HepG2 (cell line): ENCODE measurements around the gene CSMD2. TPM values are rescaled to one million over a fixed set of nuclear protein-coding genes. Genes with fewer than 3 reads are reported as not detected.

Experiments
- ATAC-seq: fragments of 200-7000 bp; cut with Tn5 transposase; 3 replicates; pipeline ENCODE4 v1.9.1; 2020; ENCODE audit warnings: mild to moderate bottlenecking, moderate library complexity
- BruUV-seq: library from RNA; stranded (reverse); fragments of 400-500 nt; replicated peaks from 2 replicates; lab custom pipeline; 2021; lab: Mats Ljungman, UMichigan
- CTCF ChIA-PET: fragments of 300-600 bp; formaldehyde crosslinking; extraction: SDS; loops from one replicate; lab custom pipeline; 2021; ENCODE audit warnings: low total read pairs, inconsistent platforms, low intra/inter-chr PET ratio; lab: Yijun Ruan, JAX
- POLR2A ChIA-PET: fragments of 350-600 bp; sonication (Branson Sonifier 250); formaldehyde crosslinking; loops from one replicate; lab custom pipeline; 2020; ENCODE audit warnings: antibody characterized with exemption, inconsistent platforms; lab: Yijun Ruan, JAX
- DNase-seq: peaks from one replicate; pipeline ENCODE4 v3.0.0-alpha.2; 2015; ENCODE audit warnings: low spot score
- FAIRE-seq: peaks from 3 replicates; lab custom pipeline; 2011; peaks lifted over from hg19 to GRCh38; lab: Jason Lieb, UNC
- H2AFZ ChIP-seq: one replicate; pipeline ENCODE4 v1.6.1; 2011; ENCODE audit warnings: low read length, inconsistent platforms
- H3K27ac ChIP-seq: fragments of 300-600 bp; 3 replicates; pipeline ENCODE4 v1.8.0; 2011; ENCODE audit warnings: mixed run types, mild to moderate bottlenecking, mixed read lengths, low read length, inconsistent platforms; ENCODE audit not compliant: insufficient read depth; ENCODE audit errors: extremely low read length
- H3K27me3 ChIP-seq, 2 experiments: fragments of 200-600 bp in 1 of 2; 2 replicates in 1 of 2; 3 replicates in 1 of 2; pipeline versions ENCODE4 v1.6.0 to v1.8.0; 2011; ENCODE audit warnings: low read length in 2 of 2, mild to moderate bottlenecking in 2 of 2, moderate library complexity in 2 of 2, inconsistent platforms in 1 of 2; ENCODE audit not compliant: insufficient read depth in 2 of 2, control insufficient read depth in 1 of 2
- H3K36me3 ChIP-seq, 2 experiments: fragments of 200-600 bp in 1 of 2; replicated peaks in 1 of 2; 2 replicates in 1 of 2; 3 replicates in 1 of 2; pipeline versions ENCODE4 v1.5.1 to v1.8.0; 2011; ENCODE audit warnings: low read length in 2 of 2, inconsistent platforms in 1 of 2; ENCODE audit not compliant: insufficient read depth in 2 of 2, control insufficient read depth in 1 of 2
- H3K4me1 ChIP-seq: 2 replicates; pipeline ENCODE4 v1.5.1; 2012; ENCODE audit warnings: low read length, inconsistent platforms; ENCODE audit not compliant: insufficient read depth
- H3K4me2 ChIP-seq: 2 replicates; pipeline ENCODE4 v1.6.0; 2011; ENCODE audit warnings: low read depth, low read length, inconsistent platforms
- H3K4me3 ChIP-seq, 3 experiments: fragments of 200-600 bp in 1 of 3; sonication (generic), shearing (Covaris generic) in 1 of 3; replicated peaks in 1 of 3; 2 replicates each; pipeline ENCODE4 v1.5.1; 2011 to 2016; ENCODE audit warnings: low read length in 3 of 3, inconsistent platforms in 2 of 3, low read depth in 2 of 3, mild to moderate bottlenecking in 2 of 3, control low read depth in 1 of 3, mixed read lengths in 1 of 3; ENCODE audit not compliant: insufficient read depth in 1 of 3
- H3K79me2 ChIP-seq: one replicate; pipeline ENCODE4 v1.6.1; 2011; ENCODE audit warnings: low read length, inconsistent platforms; ENCODE audit not compliant: insufficient read depth
- H3K9ac ChIP-seq: 2 replicates; pipeline ENCODE4 v1.6.0; 2011; ENCODE audit warnings: mild to moderate bottlenecking, low read depth, low read length, inconsistent platforms; ENCODE audit not compliant: insufficient read depth
- H3K9me3 ChIP-seq: 2 replicates; pipeline ENCODE4 v1.5.1; 2012; ENCODE audit warnings: mild to moderate bottlenecking, low read length
- H4K20me1 ChIP-seq: 2 replicates; pipeline ENCODE4 v1.6.0; 2011; ENCODE audit warnings: inconsistent platforms, mild to moderate bottlenecking, low read length, moderate library complexity; ENCODE audit not compliant: insufficient read depth
- CHD4 ChIP-seq: fragments of 200-600 bp; sonication (generic); IDR thresholded peaks from 2 replicates; pipeline ENCODE4 v1.7.0; 2017; ENCODE audit warnings: mild to moderate bottlenecking, low read length, borderline replicate concordance
- EEA1 ChIP-seq: sonication (generic); formaldehyde crosslinking; IDR thresholded peaks from 2 replicates; pipeline ENCODE4 v1.5.1; 2020; ENCODE audit warnings: mild to moderate bottlenecking, missing genetic modification reagents, borderline replicate concordance
- KDM6A ChIP-seq: IDR thresholded peaks from 2 replicates; pipeline ENCODE4 v1.6.1; 2016; ENCODE audit warnings: low read depth
- KLF12 ChIP-seq: sonication (generic); formaldehyde crosslinking; IDR thresholded peaks from 2 replicates; pipeline ENCODE4 v1.4.0; 2020; ENCODE audit warnings: missing genetic modification reagents, borderline replicate concordance
- MAFF ChIP-seq: IDR thresholded peaks from 2 replicates; pipeline ENCODE4 v1.6.1; 2011; ENCODE audit warnings: low read depth, low read length, improper control_type of control experiment
- MAFK ChIP-seq, 2 experiments: IDR thresholded peaks in 1 of 2; conservative IDR thresholded peaks in 1 of 2; 2 replicates each; pipeline ENCODE4 v1.6.1; 2011; ENCODE audit warnings: improper control_type of control experiment in 2 of 2, low read length in 2 of 2
- MXI1 ChIP-seq: IDR thresholded peaks from 3 replicates; pipeline ENCODE4 v1.6.1; 2012; ENCODE audit warnings: low read depth, low read length, inconsistent platforms, borderline replicate concordance
- NBN ChIP-seq: fragments of 450-650 bp; conservative IDR thresholded peaks from 2 replicates; pipeline ENCODE4 v1.6.1; 2017
- PTBP1 ChIP-seq: fragments of 200-400 bp; formaldehyde crosslinking; IDR thresholded peaks from 2 replicates; pipeline ENCODE4 v1.6.1; 2018; ENCODE audit warnings: low read length, low read depth; ENCODE audit not compliant: poor library complexity, severe bottlenecking
- REL ChIP-seq: sonication (generic); formaldehyde crosslinking; conservative IDR thresholded peaks from 2 replicates; pipeline ENCODE4 v1.8.0; 2022; ENCODE audit warnings: mild to moderate bottlenecking, missing genetic modification reagents, moderate library complexity
- ZNF235 ChIP-seq: sonication (generic); formaldehyde crosslinking; IDR thresholded peaks from 2 replicates; pipeline ENCODE4 v1.8.1; 2023; ENCODE audit warnings: mild to moderate bottlenecking, missing genetic modification reagents, borderline replicate concordance
- ZNF280B ChIP-seq: sonication (generic); formaldehyde crosslinking; IDR thresholded peaks from 2 replicates; pipeline ENCODE4 v1.5.0; 2020; ENCODE audit warnings: missing genetic modification reagents, mild to moderate bottlenecking, borderline replicate concordance
- ZNF816 ChIP-seq: sonication (generic); formaldehyde crosslinking; IDR thresholded peaks from 2 replicates; pipeline ENCODE4 v1.8.0; 2022; ENCODE audit warnings: missing genetic modification reagents, mild to moderate bottlenecking, borderline replicate concordance
- WGBS: methylation state at CpG from one replicate; pipeline ENCODE4 v1.1.6; 2017; ENCODE audit warnings: low lambda C conversion rate; 5-methylcytosine and 5-hydroxymethylcytosine counted together
- in situ Hi-C: cut with HindIII; loops from 2 replicates; pipeline ENCODE4 v1.10.0; 2017; ENCODE audit warnings: low pct_unique_long_range_greater_than_20kb; ENCODE audit not compliant: extremely low pct_ligation_motif_present
- intact Hi-C: fragments of 100-400 bp; cut with micrococcal nuclease; formaldehyde crosslinking; loops from one replicate; pipeline ENCODE4 v1.10.0; 2022; ENCODE audit not compliant: unreplicated experiment
- polyA plus RNA-seq, 8 experiments: library from polyadenylated mRNA; depleted of rRNA in 3 of 8; stranded (reverse) in 7 of 8; unstranded in 1 of 8; fragments of >200 nt; fragmentation: Illumina TruSeq in 4 of 8; extraction: Trizol in 4 of 8; gene quantifications; 2 replicates each; pipeline versions ENCODE4 v1.2.1 to v1.2.3, GENCODE V29; 2011 to 2016; ENCODE audit warnings: low read depth in 4 of 8, missing spikeins in 1 of 8, mixed read lengths in 1 of 8; ENCODE audit not compliant: insufficient read depth in 1 of 8
- total RNA-seq, 5 experiments: library from RNA; depleted of rRNA; stranded (reverse); fragments of >200 nt; fragmentation: Illumina TruSeq; extraction: Trizol; gene quantifications; 2 replicates each; pipeline ENCODE4 v1.2.3, GENCODE V29; 2016; ENCODE audit warnings: low read depth in 1 of 5
- TF ChIP-seq, protein P1 (sequence below): sonication (generic); formaldehyde crosslinking; IDR thresholded peaks from 2 replicates; pipeline ENCODE4 v1.5.1; 2020; ENCODE audit warnings: missing genetic modification reagents, mild to moderate bottlenecking, borderline replicate concordance
- TF ChIP-seq, protein P2 (sequence below): sonication (generic); formaldehyde crosslinking; IDR thresholded peaks from 2 replicates; pipeline ENCODE4 v1.5.1; 2020; ENCODE audit warnings: missing genetic modification reagents, mild to moderate bottlenecking, borderline replicate concordance

CSMD2 gene
- total and polyA plus RNA-seq, 2 of the 13 experiments (the other 11 are each of a cell fraction or from before 2014, with no cell fraction given) = not detected

DNA sequence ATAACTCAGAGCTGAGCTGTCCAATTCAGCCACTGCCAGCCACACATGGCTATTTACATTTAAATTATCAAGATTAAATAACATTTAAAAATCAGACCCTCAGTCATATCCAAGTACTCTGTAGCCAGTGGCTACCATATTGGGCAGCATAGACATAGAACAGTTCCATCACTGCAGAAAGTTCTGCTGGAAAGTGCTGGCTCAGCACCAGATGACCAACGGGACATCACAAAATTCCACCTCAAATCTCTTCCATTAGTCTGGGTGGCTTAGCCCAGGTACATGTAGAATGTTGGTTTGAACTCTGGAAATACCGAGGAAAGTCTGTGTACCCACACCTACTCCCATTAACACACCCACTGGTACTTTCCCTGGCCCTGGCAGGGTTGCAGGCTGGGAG lies 563.3 kb downstream of the CSMD2 start:
- no peak overlapping the region for H3K27ac ChIP-seq
- no peak overlapping the region for H3K9ac ChIP-seq
- H3K4me3 ChIP-seq = no peak overlapping the region
- FAIRE-seq = no peak
- H3K4me1 ChIP-seq = no peaks in the 10 kb centered on the region
- no peak overlapping the region for H3K4me2 ChIP-seq
- CTCF ChIA-PET = no interaction called here
- WGBS = 0% methylated on average over 1 of the region's 2 CpGs
- TF ChIP-seq KLF12 (CRISPR knock-in tag) (no peak), REL (CRISPR knock-in tag) (no peak), PTBP1 (no peak), CHD4 (no peak), ZNF235 (no peak), ZNF280B (CRISPR knock-in tag) (no peak), NBN (no peak), ZNF816 (no peak), KDM6A (CRISPR knock-in tag) (no peak), EEA1 (CRISPR knock-in tag) (no peak), MXI1 (no peak), MAFK (conservative IDR thresholded peaks at IDR 0.05 in 1 of 2, IDR thresholded peaks at IDR 0.05 in 1 of 2; ENCODE audit: low read length in 2 of 2) (peak; percentile 43 to 77; a peak in 3 of 4 replicates), MAFF (peak; percentile 68)
- TF ChIP-seq, protein P1, sequence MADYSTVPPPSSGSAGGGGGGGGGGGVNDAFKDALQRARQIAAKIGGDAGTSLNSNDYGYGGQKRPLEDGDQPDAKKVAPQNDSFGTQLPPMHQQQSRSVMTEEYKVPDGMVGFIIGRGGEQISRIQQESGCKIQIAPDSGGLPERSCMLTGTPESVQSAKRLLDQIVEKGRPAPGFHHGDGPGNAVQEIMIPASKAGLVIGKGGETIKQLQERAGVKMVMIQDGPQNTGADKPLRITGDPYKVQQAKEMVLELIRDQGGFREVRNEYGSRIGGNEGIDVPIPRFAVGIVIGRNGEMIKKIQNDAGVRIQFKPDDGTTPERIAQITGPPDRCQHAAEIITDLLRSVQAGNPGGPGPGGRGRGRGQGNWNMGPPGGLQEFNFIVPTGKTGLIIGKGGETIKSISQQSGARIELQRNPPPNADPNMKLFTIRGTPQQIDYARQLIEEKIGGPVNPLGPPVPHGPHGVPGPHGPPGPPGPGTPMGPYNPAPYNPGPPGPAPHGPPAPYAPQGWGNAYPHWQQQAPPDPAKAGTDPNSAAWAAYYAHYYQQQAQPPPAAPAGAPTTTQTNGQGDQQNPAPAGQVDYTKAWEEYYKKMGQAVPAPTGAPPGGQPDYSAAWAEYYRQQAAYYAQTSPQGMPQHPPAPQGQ (CRISPR knock-in tag) = no peak
- TF ChIP-seq, protein P2, sequence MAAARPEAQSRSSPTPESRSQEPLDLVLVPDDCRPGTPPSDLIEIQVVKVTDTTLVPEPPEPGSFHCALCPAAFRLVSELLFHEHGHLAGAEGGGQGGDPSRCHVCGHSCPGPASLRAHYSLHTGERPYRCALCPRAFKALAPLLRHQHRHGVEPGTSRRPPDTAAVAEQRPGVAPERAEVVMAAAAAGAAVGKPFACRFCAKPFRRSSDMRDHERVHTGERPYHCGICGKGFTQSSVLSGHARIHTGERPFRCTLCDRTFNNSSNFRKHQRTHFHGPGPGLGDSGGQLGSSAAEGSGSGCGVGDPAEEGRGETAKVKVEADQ (CRISPR knock-in tag) = no peak
- intact Hi-C loops = no loop called here
- no peaks in the 10 kb centered on the region for H3K79me2 ChIP-seq
- no peaks in the 10 kb centered on the region for H4K20me1 ChIP-seq
- BruUV-seq = no TSS peak
- H3K27me3 ChIP-seq = peaks cover 4 to 26% of the 10 kb centered on the region in 2 experiments; a peak in 4 of 5 replicates
- no peak overlapping the region for H2AFZ ChIP-seq
- POLR2A ChIA-PET = no interaction called here
- no peak for ATAC-seq
- H3K36me3 ChIP-seq = no peaks in the 10 kb centered on the region
- DNase-seq = no peak
- H3K9me3 ChIP-seq = no peaks in the 10 kb centered on the region
- in situ Hi-C loops = no loop called here
